Pancreas (tissue), 10 donors: ENCODE measurements around the gene ADAMTS2. TPM values are rescaled to one million over a fixed set of nuclear protein-coding genes. Genes with fewer than 3 reads are reported as not detected.
A peak's percentile ranks its signal among the peaks of the same experiment; 100 is the strongest.

Experiments used
- ATAC-seq, 4 donors: fragments of 200-7000 bp; cut with Tn5 transposase; one replicate each; pipeline versions ENCODE4 v1.8.0 to v1.9.1; 2020; ENCODE audit warnings: mild to moderate bottlenecking in 4 of 4, moderate library complexity in 4 of 4
- DNase-seq, 6 donors: peaks; one replicate each; pipeline ENCODE4 v3.0.0-alpha.2; 2020
- FAIRE-seq: peaks from 2 replicates; lab custom pipeline; 2012; peaks lifted over from hg19 to GRCh38; lab: Jason Lieb, UNC
- H3K27ac ChIP-seq, 4 donors: fragments of 200-600 bp; sonication (generic); 1 replicate in 3 of 4; 2 replicates in 1 of 4; pipeline versions ENCODE4 v1.5.0 to v1.8.0; 2020
- H3K27me3 ChIP-seq, 4 donors: fragments of 200-600 bp; one replicate each; pipeline ENCODE4 v1.8.0; 2021
- H3K36me3 ChIP-seq, 3 donors: fragments of 200-600 bp; sonication (generic) in 1 of 3; one replicate each; pipeline versions ENCODE4 v1.5.0 to v1.8.0; 2020 to 2021
- H3K4me1 ChIP-seq, 3 donors: fragments of 200-600 bp; one replicate each; pipeline ENCODE4 v1.8.0; 2021
- H3K4me3 ChIP-seq, 4 donors: fragments of 200-600 bp; sonication (generic) in 2 of 4; one replicate each; pipeline versions ENCODE4 v1.5.0 to v1.8.0; 2020 to 2021
- H3K9me3 ChIP-seq, 4 donors: fragments of 200-600 bp; one replicate each; pipeline ENCODE4 v1.8.0; 2021
- WGBS, 2 donors: extraction: QIAGEN DNeasy Blood & Tissue Kit; methylation state at CpG; one replicate each; pipeline ENCODE4 v1.1.7; 2013; 5-methylcytosine and 5-hydroxymethylcytosine counted together
- intact Hi-C, 3 donors: fragments of 100-400 bp; cut with DNase I; formaldehyde crosslinking; loops; one replicate each; pipeline versions ENCODE4 v1.11.1 to v1.14.2; 2022
- polyA plus RNA-seq, 2 donors: library from polyadenylated mRNA; stranded (reverse); fragments of 200-250 nt; gene quantifications; one replicate each; pipeline ENCODE4 v1.2.3, GENCODE V29; 2013
- total RNA-seq, 6 donors: library from RNA; stranded (reverse); fragmentation: NEBNext Ultra II Directional in 4 of 6; extraction: Animal tissue kit (Norgen Biotek cat#: 25700) in 4 of 6; gene quantifications; one replicate each; pipeline versions ENCODE4 v1.2.1 to v1.2.4, GENCODE V29; 2021 to 2023
- TF ChIP-seq, protein P1 (sequence below), 4 donors: fragments of 200-600 bp; sonication (generic) in 3 of 4; IDR thresholded peaks; one replicate each; pipeline versions ENCODE4 v1.5.0 to v1.8.0; 2021; ENCODE audit warnings: antibody characterized with exemption in 4 of 4
- donor health status: healthy with polysubstance abuse.
- donor health status: DM: no; HTN: no; CAD: no; lungs with moderate emphysema.
- donor health status: DM: no; HTN: no; CAD: no.
- donor health status: control.
- donor health status: control.
- donor health status: Bipolar disorder and iron deficiency.
- donor health status: DM: yes; HTN: yes; CAD: no.
- donor health status: DM: no; HTN: no; CAD: no.
- donor health status: DM: no; HTN: no; CAD: no.
- donor health status: DM: yes; HTN: yes; CAD: no.

The ADAMTS2 gene
- total and polyA plus RNA-seq, 8 donors = 1.3 to 18.5 (median 5.8) TPM

DNA sequence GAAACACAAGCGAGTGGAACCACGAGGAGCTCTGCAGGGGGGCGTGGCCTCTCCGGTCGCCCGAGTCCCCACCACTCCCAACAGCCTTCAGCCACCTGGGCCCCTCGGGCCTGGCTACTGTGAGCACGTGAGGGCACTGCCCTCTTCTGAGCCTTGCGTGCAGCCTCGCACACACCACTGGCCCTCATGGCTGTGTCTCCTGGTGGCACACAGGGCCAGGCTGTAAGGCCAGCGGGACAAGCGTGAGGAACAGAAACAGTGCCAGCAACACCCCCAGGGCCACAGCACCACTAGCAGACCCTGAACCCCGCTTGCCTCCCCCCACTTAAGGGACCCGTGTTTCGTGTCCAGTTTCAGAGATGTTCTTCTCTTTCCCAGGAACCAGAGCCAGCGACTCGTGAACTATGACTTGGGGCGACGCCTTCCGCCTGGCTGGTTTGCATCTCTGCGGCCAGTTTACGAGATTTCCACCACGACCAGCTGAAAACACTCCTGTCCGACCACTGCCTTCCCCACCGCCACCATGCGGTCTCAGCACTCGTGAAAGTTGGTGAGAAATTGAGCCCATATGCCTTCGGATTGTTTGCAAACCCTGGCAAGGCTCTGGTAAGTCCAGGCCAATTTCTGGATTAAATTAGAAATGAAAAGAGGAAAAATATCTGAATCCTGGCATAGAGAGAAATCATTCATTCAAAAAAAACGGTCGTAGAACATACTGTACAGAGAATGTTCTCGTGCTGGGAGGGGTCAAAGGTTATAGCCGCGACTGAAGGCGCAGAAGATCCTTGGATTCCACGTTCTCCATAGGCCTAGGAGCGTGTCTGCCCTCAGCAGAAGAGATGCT is 149.5 kb downstream of the ADAMTS2 start:
- Histone ChIP-seq H3K36me3 (no peaks in the 10 kb centered on the region), H3K4me1 (no peaks in the 10 kb centered on the region), H3K9me3 (no peaks in the 10 kb centered on the region), H3K27ac (no peak overlapping the region), H3K27me3 (no peaks in the 10 kb centered on the region), H3K4me3 (no peak overlapping the region)
- no peak for FAIRE-seq
- 74 to 82% methylated on average over 36 of the region's 36 CpGs for WGBS, 2 donors
- TF ChIP-seq, protein P1, sequence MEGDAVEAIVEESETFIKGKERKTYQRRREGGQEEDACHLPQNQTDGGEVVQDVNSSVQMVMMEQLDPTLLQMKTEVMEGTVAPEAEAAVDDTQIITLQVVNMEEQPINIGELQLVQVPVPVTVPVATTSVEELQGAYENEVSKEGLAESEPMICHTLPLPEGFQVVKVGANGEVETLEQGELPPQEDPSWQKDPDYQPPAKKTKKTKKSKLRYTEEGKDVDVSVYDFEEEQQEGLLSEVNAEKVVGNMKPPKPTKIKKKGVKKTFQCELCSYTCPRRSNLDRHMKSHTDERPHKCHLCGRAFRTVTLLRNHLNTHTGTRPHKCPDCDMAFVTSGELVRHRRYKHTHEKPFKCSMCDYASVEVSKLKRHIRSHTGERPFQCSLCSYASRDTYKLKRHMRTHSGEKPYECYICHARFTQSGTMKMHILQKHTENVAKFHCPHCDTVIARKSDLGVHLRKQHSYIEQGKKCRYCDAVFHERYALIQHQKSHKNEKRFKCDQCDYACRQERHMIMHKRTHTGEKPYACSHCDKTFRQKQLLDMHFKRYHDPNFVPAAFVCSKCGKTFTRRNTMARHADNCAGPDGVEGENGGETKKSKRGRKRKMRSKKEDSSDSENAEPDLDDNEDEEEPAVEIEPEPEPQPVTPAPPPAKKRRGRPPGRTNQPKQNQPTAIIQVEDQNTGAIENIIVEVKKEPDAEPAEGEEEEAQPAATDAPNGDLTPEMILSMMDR (IDR thresholded peaks at IDR 0.05) = no peak
- DNase-seq = peak in 2 of 6 donors; percentile 36 to 43
- ATAC-seq = no peak
- intact Hi-C loops = no loop called here

DNA sequence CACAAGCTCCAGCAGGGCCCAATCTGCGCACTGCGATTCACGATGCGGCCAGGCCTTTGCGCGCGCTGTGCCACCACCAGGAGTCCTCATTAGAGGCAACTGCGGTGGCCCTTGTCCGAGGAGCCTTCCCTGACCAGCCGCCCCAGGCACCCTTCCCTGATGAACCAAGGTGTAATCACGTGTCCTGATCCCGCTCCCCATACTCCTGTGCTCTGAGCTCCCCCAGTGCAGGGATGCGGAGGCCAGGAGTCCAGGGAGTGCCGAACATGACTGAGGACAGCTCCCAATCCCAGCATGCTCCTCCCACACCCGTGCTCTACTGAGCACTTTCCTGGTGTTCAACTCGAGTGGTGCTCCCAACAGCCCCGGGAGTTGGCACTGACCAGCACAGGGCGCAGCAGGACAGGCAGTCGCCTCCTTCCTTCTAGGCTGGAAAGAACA is 150.3 kb downstream of the ADAMTS2 start:
- no peaks in the 10 kb centered on the region for H3K9me3 ChIP-seq
- 80 to 84% methylated on average over 19 of the region's 19 CpGs for WGBS, 2 donors
- no peak overlapping the region for H3K4me3 ChIP-seq
- H3K27me3 ChIP-seq = no peaks in the 10 kb centered on the region
- TF ChIP-seq, protein P1 (IDR thresholded peaks at IDR 0.05) = no peak
- ATAC-seq (no peak), FAIRE-seq (no peak), DNase-seq (peak in 2 of 6 donors; percentile 42 to 49)
- intact Hi-C loops = no loop called here
- no peaks in the 10 kb centered on the region for H3K4me1 ChIP-seq
- no peak overlapping the region for H3K27ac ChIP-seq
- no peaks in the 10 kb centered on the region for H3K36me3 ChIP-seq

DNA sequence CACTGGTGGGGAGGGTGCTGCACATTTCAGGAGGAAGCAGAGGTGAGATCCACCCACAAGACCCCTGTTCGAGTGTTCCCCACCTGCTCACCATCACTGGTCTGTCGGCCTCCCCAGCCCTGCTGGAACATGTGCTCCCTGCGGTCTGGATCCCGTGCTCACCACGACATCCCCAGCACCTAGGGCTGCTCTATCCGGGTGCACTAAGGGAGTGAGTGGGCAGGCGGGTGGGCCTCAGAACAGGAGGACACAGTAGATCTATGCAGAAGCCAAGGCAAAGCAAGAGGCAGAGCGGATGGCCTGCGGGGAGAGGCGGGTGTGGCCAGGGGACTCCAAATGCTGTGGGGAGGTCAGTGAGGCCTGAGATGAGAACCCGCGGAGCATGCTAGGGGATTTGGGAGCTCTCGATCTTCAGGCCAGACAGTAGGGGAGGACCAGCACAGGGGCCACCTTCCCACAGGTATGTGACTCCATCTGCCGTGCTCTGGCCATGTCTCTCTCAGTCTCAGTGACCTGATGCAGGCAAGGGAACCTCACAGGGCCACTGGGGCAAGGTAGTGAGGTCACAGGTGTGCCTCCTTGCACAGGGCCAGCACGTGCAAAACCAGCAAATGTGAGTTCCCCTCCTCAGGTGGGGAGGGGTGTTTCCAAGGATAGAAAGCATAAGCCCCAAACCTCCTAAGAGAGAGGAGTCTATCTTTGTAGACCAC is 150.9 kb downstream of the ADAMTS2 start:
- intact Hi-C loops = no loop called here
- WGBS, 2 donors = 65 to 72% methylated on average over 15 of the region's 15 CpGs
- TF ChIP-seq, protein P1 (IDR thresholded peaks at IDR 0.05) = no peak
- Histone ChIP-seq H3K4me1 (no peaks in the 10 kb centered on the region), H3K4me3 (no peak overlapping the region), H3K9me3 (no peaks in the 10 kb centered on the region), H3K27me3 (no peaks in the 10 kb centered on the region), H3K27ac (no peak overlapping the region), H3K36me3 (no peaks in the 10 kb centered on the region)
- DNase-seq (peak in 2 of 6 donors; percentile 36 to 45), ATAC-seq (no peak), FAIRE-seq (no peak)

DNA sequence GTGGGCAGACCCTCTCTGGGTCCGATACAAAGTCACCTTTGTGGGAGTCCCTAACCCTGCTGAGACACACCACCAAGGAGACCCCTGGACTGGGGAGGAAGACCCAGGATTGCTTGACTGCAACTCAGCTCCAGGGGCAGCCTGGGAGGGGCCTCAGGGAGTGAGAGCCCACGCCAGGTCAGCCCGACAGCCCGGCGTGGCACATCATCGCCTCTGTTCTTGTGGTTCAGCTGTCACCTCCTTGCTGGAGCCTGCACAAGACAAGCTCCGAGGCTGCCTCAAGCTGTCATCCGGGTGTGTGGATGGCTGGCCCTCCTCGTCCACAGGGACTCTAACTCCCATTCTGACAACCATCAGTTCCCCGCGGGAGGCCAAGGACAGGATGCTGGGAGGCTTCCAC is 151.5 kb downstream of the ADAMTS2 start:
- 63 to 76% methylated on average over 11 of the region's 11 CpGs for WGBS, 2 donors
- intact Hi-C loops = no loop called here
- Histone ChIP-seq H3K27ac (no peak overlapping the region), H3K4me3 (no peak overlapping the region), H3K9me3 (no peaks in the 10 kb centered on the region), H3K4me1 (no peaks in the 10 kb centered on the region), H3K36me3 (no peaks in the 10 kb centered on the region), H3K27me3 (no peaks in the 10 kb centered on the region)
- DNase-seq (peak in 1 of 6 donors; percentile 33), FAIRE-seq (no peak), ATAC-seq (no peak)
- TF ChIP-seq, protein P1 (IDR thresholded peaks at IDR 0.05) = no peak
